Hepatocyte (in vitro differentiated cells): ENCODE data around the gene CELF5.

Experiments used
- CTCF ChIP-seq: fragments of 200-600 bp; sonication (generic); IDR thresholded peaks from 2 replicates; pipeline ENCODE4 v1.5.1; 2016; ENCODE audit warnings: antibody characterized with exemption, mild to moderate bottlenecking; ENCODE audit not compliant: poor library complexity
- EZH2phosphoT487 ChIP-seq: fragments of 200-600 bp; sonication (generic); IDR thresholded peaks from one replicate; pipeline ENCODE4 v1.6.1; 2018; ENCODE audit warnings: antibody characterized with exemption, mild to moderate bottlenecking, low read depth, moderate library complexity; ENCODE audit not compliant: unreplicated experiment, severe bottlenecking

- no peak for TF ChIP-seq CTCF
- TF ChIP-seq EZH2phosphoT487: no peak
Measured at GRCh38 chr19:3325451-3325850, 101.0 kb downstream of the CELF5 start.
